ENCODE measurements around the gene PARD3B.

The PARD3B gene

DNA sequence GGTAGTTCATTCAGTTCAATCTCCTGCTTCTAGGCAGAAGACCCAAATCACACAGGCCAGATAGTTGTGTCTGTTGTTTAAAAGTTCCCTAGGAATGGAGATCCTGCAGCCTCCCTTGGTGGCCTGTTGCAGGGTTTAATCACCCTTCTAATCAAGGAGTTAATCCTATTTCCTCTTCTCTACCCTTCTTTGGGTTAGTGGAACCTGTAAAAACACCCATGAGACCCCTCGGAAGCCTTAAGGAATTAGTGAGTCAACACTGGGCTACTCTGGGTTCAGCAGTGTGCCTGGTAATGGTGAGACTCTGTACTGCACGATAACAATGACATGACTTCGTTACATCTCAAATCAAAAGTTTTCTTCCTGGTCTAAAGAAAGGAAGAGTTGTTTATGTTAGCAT, 919.4 kb downstream of the PARD3B start:
- Histone ChIP-seq H3K9me3 (ENCODE audit: insufficient read depth, low read length, severe bottlenecking) (no peaks in the 10 kb centered on the region), H2AFZ (ENCODE audit: low read depth, low read length) (no peak overlapping the region), H4K20me1 (ENCODE audit: insufficient read depth, low read length) (no peaks in the 10 kb centered on the region), H3K4me1 (ENCODE audit: insufficient read depth, low read length) (no peaks in the 10 kb centered on the region), H3K27me3 (ENCODE audit: insufficient read depth, low read length, poor library complexity) (peaks cover 3% of the 10 kb centered on the region), H3K4me3 (ENCODE audit: low read depth in 1 of 2, low read length in 2 of 2) (no peak overlapping the region), H3K36me3 (ENCODE audit: insufficient read depth, low read length) (no peaks in the 10 kb centered on the region), H3K9ac (ENCODE audit: low read depth, low read length) (no peak overlapping the region), H3K79me2 (ENCODE audit: insufficient read depth, low read length) (no peaks in the 10 kb centered on the region), H3K27ac (ENCODE audit: low read length) (no peak overlapping the region), H3K4me2 (ENCODE audit: insufficient read depth, low read length) (no peak overlapping the region)
- no peak for ATAC-seq (ENCODE audit: insufficient read depth, low read depth)
- TF ChIP-seq, protein P1, sequence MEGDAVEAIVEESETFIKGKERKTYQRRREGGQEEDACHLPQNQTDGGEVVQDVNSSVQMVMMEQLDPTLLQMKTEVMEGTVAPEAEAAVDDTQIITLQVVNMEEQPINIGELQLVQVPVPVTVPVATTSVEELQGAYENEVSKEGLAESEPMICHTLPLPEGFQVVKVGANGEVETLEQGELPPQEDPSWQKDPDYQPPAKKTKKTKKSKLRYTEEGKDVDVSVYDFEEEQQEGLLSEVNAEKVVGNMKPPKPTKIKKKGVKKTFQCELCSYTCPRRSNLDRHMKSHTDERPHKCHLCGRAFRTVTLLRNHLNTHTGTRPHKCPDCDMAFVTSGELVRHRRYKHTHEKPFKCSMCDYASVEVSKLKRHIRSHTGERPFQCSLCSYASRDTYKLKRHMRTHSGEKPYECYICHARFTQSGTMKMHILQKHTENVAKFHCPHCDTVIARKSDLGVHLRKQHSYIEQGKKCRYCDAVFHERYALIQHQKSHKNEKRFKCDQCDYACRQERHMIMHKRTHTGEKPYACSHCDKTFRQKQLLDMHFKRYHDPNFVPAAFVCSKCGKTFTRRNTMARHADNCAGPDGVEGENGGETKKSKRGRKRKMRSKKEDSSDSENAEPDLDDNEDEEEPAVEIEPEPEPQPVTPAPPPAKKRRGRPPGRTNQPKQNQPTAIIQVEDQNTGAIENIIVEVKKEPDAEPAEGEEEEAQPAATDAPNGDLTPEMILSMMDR (IDR thresholded peaks at IDR 0.05; ENCODE audit: borderline replicate concordance, extremely low read depth, low read length, poor library complexity, severe bottlenecking), result no peak
- no peak for TF ChIP-seq EZH2 (IDR thresholded peaks at IDR 0.05; ENCODE audit: borderline replicate concordance, low read depth, low read length, severe bottlenecking)
- DNase-seq, result no peak

DNA sequence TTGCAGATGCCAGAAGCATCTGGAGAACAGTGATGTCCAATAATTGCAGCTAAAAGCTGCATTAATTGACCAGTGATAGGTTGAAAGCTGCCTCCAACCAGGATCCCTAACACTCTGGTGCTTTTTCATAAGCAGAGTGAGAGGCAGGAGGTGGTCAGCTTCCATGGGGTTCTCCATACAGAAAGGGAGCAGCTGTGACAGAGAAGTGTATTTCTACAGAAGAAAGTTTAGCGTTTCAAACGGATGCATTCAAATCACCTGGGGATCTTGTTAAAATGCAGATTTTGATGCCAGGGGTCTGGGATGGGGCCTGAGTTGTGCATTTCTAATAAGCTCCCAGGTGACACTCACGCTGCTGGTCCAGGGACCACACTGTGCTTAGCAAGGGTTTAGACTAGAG, 920.5 kb downstream of the PARD3B start:
- Histone ChIP-seq H3K79me2 (ENCODE audit: insufficient read depth, low read length) (no peaks in the 10 kb centered on the region), H3K4me1 (ENCODE audit: insufficient read depth, low read length) (no peaks in the 10 kb centered on the region), H3K9ac (ENCODE audit: low read depth, low read length) (no peak overlapping the region), H3K27ac (ENCODE audit: low read length) (no peak overlapping the region), H3K27me3 (ENCODE audit: insufficient read depth, low read length, poor library complexity) (peaks cover 3% of the 10 kb centered on the region), H2AFZ (ENCODE audit: low read depth, low read length) (no peak overlapping the region), H3K9me3 (ENCODE audit: insufficient read depth, low read length, severe bottlenecking) (no peaks in the 10 kb centered on the region), H3K4me3 (ENCODE audit: low read depth in 1 of 2, low read length in 2 of 2) (no peak overlapping the region), H3K4me2 (ENCODE audit: insufficient read depth, low read length) (no peak overlapping the region), H4K20me1 (ENCODE audit: insufficient read depth, low read length) (no peaks in the 10 kb centered on the region), H3K36me3 (ENCODE audit: insufficient read depth, low read length) (no peaks in the 10 kb centered on the region)
- ATAC-seq (ENCODE audit: insufficient read depth, low read depth) (no peak), DNase-seq (no peak)
- TF ChIP-seq, protein P1 (IDR thresholded peaks at IDR 0.05; ENCODE audit: borderline replicate concordance, extremely low read depth, low read length, poor library complexity, severe bottlenecking), result no peak
- TF ChIP-seq EZH2 (IDR thresholded peaks at IDR 0.05; ENCODE audit: borderline replicate concordance, low read depth, low read length, severe bottlenecking), result no peak

DNA sequence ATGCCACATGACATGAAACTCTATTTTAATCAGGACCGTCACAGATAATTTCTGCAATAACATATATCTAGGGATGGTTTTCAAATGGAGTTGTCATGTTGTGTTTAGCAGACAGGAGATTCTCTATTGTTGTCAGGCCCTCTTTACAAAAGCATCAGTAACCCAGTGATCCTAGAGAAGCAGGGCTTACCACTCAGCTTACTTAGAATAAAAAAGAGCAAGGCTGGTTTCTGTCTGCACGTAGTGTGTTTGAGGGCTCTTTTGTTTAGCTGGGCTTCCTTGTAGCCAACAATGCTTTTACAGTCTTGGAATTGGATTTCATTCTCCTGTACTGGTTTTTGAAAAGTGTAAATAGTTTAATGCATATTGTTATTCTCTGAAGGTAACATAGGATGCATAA, 926.5 kb downstream of the PARD3B start:
- Histone ChIP-seq H3K4me1 (ENCODE audit: insufficient read depth, low read length) (no peaks in the 10 kb centered on the region), H3K27ac (ENCODE audit: low read length) (no peak overlapping the region), H3K4me3 (ENCODE audit: low read depth in 1 of 2, low read length in 2 of 2) (no peak overlapping the region), H4K20me1 (ENCODE audit: insufficient read depth, low read length) (no peaks in the 10 kb centered on the region), H3K79me2 (ENCODE audit: insufficient read depth, low read length) (no peaks in the 10 kb centered on the region), H3K9me3 (ENCODE audit: insufficient read depth, low read length, severe bottlenecking) (no peaks in the 10 kb centered on the region), H2AFZ (ENCODE audit: low read depth, low read length) (no peak overlapping the region), H3K27me3 (ENCODE audit: insufficient read depth, low read length, poor library complexity) (no peaks in the 10 kb centered on the region), H3K4me2 (ENCODE audit: insufficient read depth, low read length) (no peak overlapping the region), H3K9ac (ENCODE audit: low read depth, low read length) (no peak overlapping the region), H3K36me3 (ENCODE audit: insufficient read depth, low read length) (no peaks in the 10 kb centered on the region)
- DNase-seq, result no peak
- TF ChIP-seq EZH2 (IDR thresholded peaks at IDR 0.05; ENCODE audit: borderline replicate concordance, low read depth, low read length, severe bottlenecking), result no peak
- TF ChIP-seq, protein P1 (IDR thresholded peaks at IDR 0.05; ENCODE audit: borderline replicate concordance, extremely low read depth, low read length, poor library complexity, severe bottlenecking), result no peak
- no peak for ATAC-seq (ENCODE audit: insufficient read depth, low read depth)

DNA sequence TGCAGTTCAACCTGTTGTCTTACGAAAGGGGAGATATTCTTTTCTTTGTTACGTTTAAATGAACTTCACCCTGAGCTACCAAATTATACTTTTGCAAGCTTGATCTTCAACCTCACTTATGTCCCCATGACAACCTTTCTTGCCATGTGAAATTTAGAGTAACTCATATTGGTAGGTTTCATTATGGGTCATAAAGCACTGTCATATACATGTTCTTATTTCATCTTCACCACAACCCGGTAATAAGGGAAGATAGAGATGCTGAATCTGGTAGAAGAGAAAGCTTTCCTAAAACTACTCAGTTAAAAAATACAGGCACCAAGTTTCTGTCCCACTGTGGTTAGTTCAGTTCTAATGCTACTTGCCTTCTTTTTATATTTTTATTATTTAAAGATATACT, 928.5 kb downstream of the PARD3B start:
- no peak overlapping the region for H2AFZ ChIP-seq (ENCODE audit: low read depth, low read length)
- ATAC-seq (ENCODE audit: insufficient read depth, low read depth), result no peak
- TF ChIP-seq, protein P1 (IDR thresholded peaks at IDR 0.05; ENCODE audit: borderline replicate concordance, extremely low read depth, low read length, poor library complexity, severe bottlenecking), result no peak
- no peak for TF ChIP-seq EZH2 (IDR thresholded peaks at IDR 0.05; ENCODE audit: borderline replicate concordance, low read depth, low read length, severe bottlenecking)
- H3K9me3 ChIP-seq (ENCODE audit: insufficient read depth, low read length, severe bottlenecking), result no peaks in the 10 kb centered on the region
- H3K79me2 ChIP-seq (ENCODE audit: insufficient read depth, low read length), result no peaks in the 10 kb centered on the region
- H4K20me1 ChIP-seq (ENCODE audit: insufficient read depth, low read length), result no peaks in the 10 kb centered on the region
- H3K4me1 ChIP-seq (ENCODE audit: insufficient read depth, low read length), result no peaks in the 10 kb centered on the region
- no peaks in the 10 kb centered on the region for H3K36me3 ChIP-seq (ENCODE audit: insufficient read depth, low read length)
- no peak for DNase-seq
- no peaks in the 10 kb centered on the region for H3K27me3 ChIP-seq (ENCODE audit: insufficient read depth, low read length, poor library complexity)
- H3K27ac ChIP-seq (ENCODE audit: low read length), result no peak overlapping the region
- H3K4me2 ChIP-seq (ENCODE audit: insufficient read depth, low read length), result no peak overlapping the region
- H3K4me3 ChIP-seq (ENCODE audit: low read depth in 1 of 2, low read length in 2 of 2), result no peak overlapping the region
- no peak overlapping the region for H3K9ac ChIP-seq (ENCODE audit: low read depth, low read length)

All from DND-41 (cell line).